ENCODE measurements around the gene CISD1. TPM values are rescaled to one million over a fixed set of nuclear protein-coding genes. Genes with fewer than 3 reads are reported as not detected.

CISD1 gene
- total and polyA plus RNA-seq, 9 donors: 10.6 to 35.7 (median 25.5) TPM

- TF ChIP-seq EP300 (IDR thresholded peaks at IDR 0.05) (no peak), CTCF (IDR thresholded peaks at IDR 0.05) (no peak), POLR2A (IDR thresholded peaks at IDR 0.05) (no peak)
- no peak overlapping the region for H3K27ac ChIP-seq
- no peak for DNase-seq
- H3K27me3 ChIP-seq: no peaks in the 10 kb centered on the region
- H3K36me3 ChIP-seq: no peaks in the 10 kb centered on the region
- no peaks in the 10 kb centered on the region for H3K9me3 ChIP-seq
- H3K4me1 ChIP-seq (ENCODE audit: insufficient read depth): no peaks in the 10 kb centered on the region
- no peak overlapping the region for H3K4me3 ChIP-seq
- intact Hi-C loops (cut with DNase I): no loop called here
Observed at GRCh38 chr10:58311026-58311425, 42.1 kb downstream of the CISD1 start.

GRCh38 chr10:58316874-58317273, 47.9 kb downstream of the CISD1 start:
- Histone ChIP-seq H3K27ac (no peak overlapping the region), H3K36me3 (no peaks in the 10 kb centered on the region), H3K4me3 (no peak overlapping the region), H3K27me3 (no peaks in the 10 kb centered on the region), H3K4me1 (ENCODE audit: insufficient read depth) (no peaks in the 10 kb centered on the region), H3K9me3 (no peaks in the 10 kb centered on the region)
- intact Hi-C loops (cut with DNase I): no loop called here
- no peak for DNase-seq
- no peak for TF ChIP-seq POLR2A (IDR thresholded peaks at IDR 0.05)
- TF ChIP-seq CTCF (IDR thresholded peaks at IDR 0.05): no peak
- TF ChIP-seq EP300 (IDR thresholded peaks at IDR 0.05): no peak

GRCh38 chr10:58318346-58318745, 49.4 kb downstream of the CISD1 start:
- intact Hi-C loops (cut with DNase I): no loop called here
- no peaks in the 10 kb centered on the region for H3K9me3 ChIP-seq
- WGBS, 3 donors: 11 to 22% (median 20%) methylated on average over 2 of the region's 2 CpGs
- H3K4me3 ChIP-seq: no peak overlapping the region
- DNase-seq: no peak
- H3K36me3 ChIP-seq: no peaks in the 10 kb centered on the region
- H3K4me1 ChIP-seq (ENCODE audit: insufficient read depth): no peaks in the 10 kb centered on the region
- H3K27me3 ChIP-seq: no peaks in the 10 kb centered on the region
- no peak overlapping the region for H3K27ac ChIP-seq
- TF ChIP-seq CTCF (IDR thresholded peaks at IDR 0.05): no peak
- TF ChIP-seq POLR2A (IDR thresholded peaks at IDR 0.05): no peak
- no peak for TF ChIP-seq EP300 (IDR thresholded peaks at IDR 0.05)

GRCh38 chr10:58319599-58319998, 50.6 kb downstream of the CISD1 start:
- H3K27me3 ChIP-seq: no peaks in the 10 kb centered on the region
- no peak overlapping the region for H3K4me3 ChIP-seq
- TF ChIP-seq EP300 (IDR thresholded peaks at IDR 0.05) (no peak), CTCF (IDR thresholded peaks at IDR 0.05) (no peak), POLR2A (IDR thresholded peaks at IDR 0.05) (no peak)
- no peaks in the 10 kb centered on the region for H3K4me1 ChIP-seq (ENCODE audit: insufficient read depth)
- DNase-seq: no peak
- H3K36me3 ChIP-seq: no peaks in the 10 kb centered on the region
- no peak overlapping the region for H3K27ac ChIP-seq
- 93 to 96% (median 95%) methylated on average over 1 of the region's 1 CpG for WGBS, 3 donors
- no peaks in the 10 kb centered on the region for H3K9me3 ChIP-seq
- intact Hi-C loops (cut with DNase I): no loop called here
